ENCODE results near the gene RRP15. TPM values are rescaled to one million over a fixed set of nuclear protein-coding genes. Genes with fewer than 3 reads are reported as not detected.

The RRP15 gene
- total and polyA plus RNA-seq, 2 of the 8 experiments (the other 6 are each of a cell fraction or from before 2014, with no cell fraction given) = 3.7 to 52.8 TPM

DNA sequence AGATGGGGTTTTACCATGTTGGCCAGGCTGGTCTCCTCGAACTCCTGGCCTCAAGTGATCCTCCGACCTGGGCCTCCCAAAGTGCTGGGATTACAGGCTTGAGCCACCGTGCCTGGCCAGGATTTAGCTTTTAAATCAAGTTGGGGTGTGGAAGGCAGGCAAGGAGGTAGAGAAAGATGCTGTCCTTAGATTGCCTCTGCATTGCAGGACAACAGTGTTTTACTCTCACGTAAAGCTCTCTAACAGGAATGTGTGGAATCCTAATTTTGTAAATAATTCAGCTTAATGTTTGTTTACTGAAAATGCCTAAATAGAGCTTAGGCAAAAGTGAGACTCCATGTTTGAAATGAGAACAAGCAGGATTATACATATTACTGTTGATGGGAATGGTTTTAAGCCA is 30.5 kb downstream of the RRP15 start:
- Histone ChIP-seq H3K9me3 (ENCODE audit: insufficient read depth in 2 of 2, low read depth in 1 of 2, low read length in 1 of 2) (no peaks in the 10 kb centered on the region), H4K91ac (replicated peaks; ENCODE audit: insufficient read length, low read length) (no peak overlapping the region), H4K20me1 (replicated peaks in 1 of 2; ENCODE audit: control insufficient read depth in 1 of 2, insufficient read depth in 2 of 2, low read length in 2 of 2) (no peaks in the 10 kb centered on the region), H3K27me3 (replicated peaks in 1 of 4; ENCODE audit: control insufficient read depth in 3 of 4, extremely low read depth in 1 of 4, insufficient read depth in 3 of 4, low read length in 3 of 4) (no peaks in the 10 kb centered on the region), H3K56ac (replicated peaks; ENCODE audit: insufficient read length, low read depth, low read length) (no peak overlapping the region), H3K79me1 (ENCODE audit: low read depth, low read length) (no peaks in the 10 kb centered on the region; the same call in 1 of the 2 replicates), H4K5ac (ENCODE audit: insufficient read length, low read depth, low read length) (no peak overlapping the region), H3K4me3 (ENCODE audit: extremely low read depth in 1 of 4, insufficient read depth in 2 of 4, low read depth in 3 of 4, low read length in 4 of 4) (no peak overlapping the region), H2BK15ac (ENCODE audit: low read length) (no peak overlapping the region), H2AFZ (ENCODE audit: low read length) (no peak overlapping the region), H3K79me2 (ENCODE audit: control insufficient read depth in 1 of 2, insufficient read depth in 2 of 2, low read length in 2 of 2) (no peaks in the 10 kb centered on the region; a peak in 1 of 4 replicates), H2BK12ac (ENCODE audit: low read depth, low read length) (no peak overlapping the region), H3K9ac (replicated peaks in 1 of 4; ENCODE audit: extremely low read depth in 1 of 4, low read depth in 3 of 4, low read length in 3 of 4) (no peak overlapping the region), H3K23me2 (ENCODE audit: low read depth, low read length) (0 out of 2 replicates have a peak, but pooled peaks cover 1% of the 10 kb centered on the region), H3K23ac (ENCODE audit: insufficient read length) (no peak overlapping the region), H3K18ac (ENCODE audit: extremely low read depth, low read length) (no peak overlapping the region), H3K4me2 (ENCODE audit: insufficient read depth in 1 of 2, low read depth in 2 of 2, low read length in 2 of 2) (no peak overlapping the region), H3K27ac (ENCODE audit: low read depth, low read length) (no peak overlapping the region), H3K4ac (replicated peaks; ENCODE audit: insufficient read length, low read depth, low read length) (no peak overlapping the region), H3K14ac (ENCODE audit: insufficient read length) (no peak overlapping the region), H3K36me3 (ENCODE audit: control insufficient read depth in 2 of 4, insufficient read depth in 4 of 4, low read length in 3 of 4) (peaks cover 0 to 15% (median 4%) of the 10 kb centered on the region in 4 experiments; a peak in 3 of 8 replicates), H4K8ac (ENCODE audit: extremely low read depth, insufficient read depth, low read length) (no peak overlapping the region), H2BK5ac (ENCODE audit: low read depth, low read length) (no peak overlapping the region), H2AK5ac (ENCODE audit: low read depth, low read length) (no peak overlapping the region), H2BK120ac (replicated peaks; ENCODE audit: low read depth, low read length) (no peak overlapping the region), H2BK20ac (ENCODE audit: low read length) (no peak overlapping the region), H3K4me1 (replicated peaks in 1 of 4; ENCODE audit: control insufficient read depth in 3 of 4, insufficient read depth in 4 of 4, low read length in 3 of 4) (peaks cover 0 to 5% (median 1%) of the 10 kb centered on the region in 4 experiments; a peak in 2 of 7 replicates)
- FAIRE-seq = no peak
- POLR2A ChIA-PET (ENCODE audit: partially characterized antibody) = no interaction called here
- CTCF ChIA-PET (ENCODE audit: partially characterized antibody) = interaction anchor here (0.7 to 0.9 kb wide), 2 partner anchors 14 to 16 kb away, joined by 3 to 6 read pairs; no protein-coding TSS in a partner anchor
- no peak for DNase-seq (ENCODE audit: low read depth in 1 of 2, low spot score in 2 of 2)
- WGBS, 2 experiments (ENCODE audit: extremely low coverage in 1 of 2, insufficient coverage in 1 of 2, insufficient read length in 1 of 2, insufficient replicate concordance in 2 of 2, low coverage in 1 of 2, low lambda C conversion rate in 2 of 2, missing lambda C conversion rate in 1 of 2) = 98% methylated on average over 4 of the region's 4 CpGs; no CpG with 5 or more reads in 1 of the 2 experiments

Measured in H1 (cell line).